ENCODE results near the gene HMGCS2.

Gene HMGCS2

GRCh38 chr1:119701659-119702058, 67.0 kb downstream of the HMGCS2 start:
- no peak for DNase-seq (ENCODE audit: low read depth in 2 of 2)

DNA sequence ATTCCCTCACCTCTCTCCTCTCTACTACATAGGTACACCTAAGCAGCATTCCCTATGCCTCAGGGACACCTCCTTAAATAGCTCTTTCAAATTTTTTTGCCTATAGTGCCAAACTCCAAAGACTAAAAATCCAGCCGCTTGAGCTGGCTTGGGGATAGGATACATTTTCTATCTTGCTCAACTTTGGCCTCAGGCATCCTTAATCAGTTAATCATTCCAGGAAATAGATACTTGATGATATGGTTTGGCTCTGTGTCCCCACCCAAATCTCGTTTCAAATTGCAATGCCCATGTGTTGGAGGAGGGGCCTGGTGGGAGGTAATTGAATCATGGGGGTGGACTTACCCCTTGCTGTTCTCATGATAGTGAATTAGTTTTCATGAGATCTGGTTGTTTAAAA, 68.4 kb downstream of the HMGCS2 start:
- DNase-seq (ENCODE audit: low read depth in 2 of 2), result no peak

Measured in stimulated activated CD8-positive, alpha-beta memory T cell treated with anti-CD3 and anti-CD28 coated beads, Interleukin-2, amount 100 ng/mL, for 48 hours (primary cell).